B cell (primary cell): Measurements from ENCODE around the gene TP53BP1. TPM values are rescaled to one million over a fixed set of nuclear protein-coding genes. Genes with fewer than 3 reads are reported as not detected.

Experiments used
- ATAC-seq: fragments of 200-7000 bp; cut with Tn5 transposase; one replicate; pipeline ENCODE4 v1.10.0; 2021; ENCODE audit warnings: low read depth, mild to moderate bottlenecking, moderate number of reproducible peaks, moderate library complexity
- CTCF ChIA-PET: fragments of 350-600 bp; sonication (Branson Sonifier 250); formaldehyde crosslinking; loops from one replicate; lab custom pipeline; 2021; ENCODE audit warnings: antibody characterized with exemption, inconsistent platforms; lab: Charles Lee
- POLR2A ChIA-PET: fragments of 350-600 bp; sonication (Branson Sonifier 250); formaldehyde crosslinking; loops from one replicate; lab custom pipeline; 2021; ENCODE audit warnings: antibody characterized with exemption; lab: Charles Lee
- DNase-seq: peaks from one replicate; pipeline ENCODE4 v3.0.0; 2013
- H2AFZ ChIP-seq: 2 replicates; pipeline ENCODE4 v1.6.1; 2012; ENCODE audit warnings: mild to moderate bottlenecking, low read depth, low read length; ENCODE audit not compliant: insufficient read depth, poor library complexity, severe bottlenecking
- H3K27ac ChIP-seq, 2 donors: 1 replicate in 1 of 2; 2 replicates in 1 of 2; pipeline ENCODE4 v1.5.1; 2012 to 2013; ENCODE audit warnings: low read length in 2 of 2, mild to moderate bottlenecking in 2 of 2, moderate library complexity in 1 of 2
- H3K27me3 ChIP-seq, 4 experiments: fragments of 200-600 bp in 1 of 4; sonication (generic) in 1 of 4; replicated peaks in 1 of 4; 1 replicate in 2 of 4; 2 replicates in 2 of 4; pipeline versions ENCODE4 v1.6.1 to v1.7.0; 2013 to 2016; ENCODE audit warnings: low read length in 3 of 4, mild to moderate bottlenecking in 2 of 4, mixed read lengths in 1 of 4, moderate library complexity in 1 of 4; ENCODE audit not compliant: insufficient read depth in 4 of 4, control insufficient read depth in 3 of 4; ENCODE audit errors: control extremely low read depth in 1 of 4
- H3K36me3 ChIP-seq, 2 experiments: replicated peaks in 1 of 2; 1 replicate in 1 of 2; 2 replicates in 1 of 2; pipeline versions ENCODE4 v1.6.1 to v1.7.1; 2013; ENCODE audit warnings: low read length in 1 of 2; ENCODE audit not compliant: insufficient read depth in 2 of 2, control insufficient read depth in 1 of 2; ENCODE audit errors: control extremely low read depth in 1 of 2, extremely low read depth in 1 of 2
- H3K4me1 ChIP-seq, 2 donors: fragments of 200-600 bp in 1 of 2; sonication (generic) in 1 of 2; 1 replicate in 1 of 2; 2 replicates in 1 of 2; pipeline versions ENCODE4 v1.5.1 to v1.6.1; 2013 to 2017; ENCODE audit warnings: low read length in 2 of 2; ENCODE audit not compliant: control insufficient read depth in 2 of 2, insufficient read depth in 2 of 2
- H3K4me2 ChIP-seq: replicated peaks from 2 replicates; pipeline ENCODE3; 2012; ENCODE audit warnings: mild to moderate bottlenecking, low read depth, low read length; ENCODE audit not compliant: poor library complexity, severe bottlenecking
- H3K4me3 ChIP-seq, 5 experiments: fragments of 200-600 bp in 1 of 5; sonication (generic) in 1 of 5; 1 replicate in 3 of 5; 2 replicates in 2 of 5; pipeline versions ENCODE4 v1.5.1 to v1.7.0; 2011 to 2016; ENCODE audit warnings: low read length in 4 of 5, mild to moderate bottlenecking in 4 of 5, low read depth in 2 of 5, control low read depth in 1 of 5, moderate library complexity in 1 of 5; ENCODE audit not compliant: insufficient read depth in 1 of 5; ENCODE audit errors: control extremely low read depth in 1 of 5, extremely low read depth in 1 of 5
- H3K79me2 ChIP-seq: fragments of 200-600 bp; sonication (generic); one replicate; pipeline ENCODE4 v1.6.0; 2016; ENCODE audit warnings: low read length; ENCODE audit not compliant: control insufficient read depth, insufficient read depth
- H3K9ac ChIP-seq: fragments of 200-600 bp; sonication (generic); 2 replicates; pipeline ENCODE4 v1.6.1; 2017; ENCODE audit warnings: mild to moderate bottlenecking, low read length, moderate library complexity
- H3K9me3 ChIP-seq, 3 donors: one replicate each; pipeline versions ENCODE4 v1.6.1 to v1.7.1; 2013; ENCODE audit warnings: low read length in 2 of 3; ENCODE audit not compliant: control insufficient read depth in 2 of 3, insufficient read depth in 1 of 3; ENCODE audit errors: control extremely low read depth in 1 of 3
- H4K20me1 ChIP-seq: 2 replicates; pipeline ENCODE4 v1.6.0; 2012; ENCODE audit warnings: mild to moderate bottlenecking, low read length; ENCODE audit not compliant: insufficient read depth, control insufficient read depth, poor library complexity, severe bottlenecking
- H3K27ac Mint-ChIP-seq: one replicate; pipeline ENCODE4 v1.8.0; 2021; ENCODE audit warnings: mixed read lengths
- H3K27me3 Mint-ChIP-seq: one replicate; pipeline ENCODE4 v1.8.0; 2021; ENCODE audit warnings: mixed read lengths
- H3K4me1 Mint-ChIP-seq: one replicate; pipeline ENCODE4 v1.8.0; 2021; ENCODE audit warnings: mixed read lengths
- H3K4me3 Mint-ChIP-seq: one replicate; pipeline ENCODE4 v1.8.0; 2021; ENCODE audit warnings: mixed read lengths
- H3K9me3 Mint-ChIP-seq: one replicate; pipeline ENCODE4 v1.8.0; 2022; ENCODE audit warnings: mixed read lengths; ENCODE audit not compliant: insufficient read depth
- CTCF ChIP-seq: fragments of 200-600 bp; IDR thresholded peaks from one replicate; pipeline ENCODE4 v1.8.0; 2022; ENCODE audit warnings: antibody characterized with exemption, mild to moderate bottlenecking
- EZH2 ChIP-seq: IDR thresholded peaks from 2 replicates; pipeline ENCODE4 v1.6.1; 2012; ENCODE audit warnings: borderline replicate concordance, low read depth, mild to moderate bottlenecking, moderate library complexity, low read length; ENCODE audit not compliant: insufficient read depth, poor library complexity, severe bottlenecking
- WGBS: methylation state at CpG from one replicate; pipeline ENCODE4 v1.1.5; 2013; ENCODE audit warnings: missing lambda C conversion rate; ENCODE audit not compliant: insufficient coverage; 5-methylcytosine and 5-hydroxymethylcytosine counted together
- intact Hi-C: fragments of 100-400 bp; cut with micrococcal nuclease; formaldehyde crosslinking; loops from one replicate; pipeline ENCODE4 v1.10.0; 2022
- polyA plus RNA-seq: library from polyadenylated mRNA; depleted of rRNA; stranded (reverse); fragments of >200 nt; gene quantifications from 2 replicates; pipeline ENCODE4 v1.2.3, GENCODE V29; 2012
- total RNA-seq, 2 donors: library from RNA; stranded (reverse); fragments of 120-200 nt in 1 of 2; gene quantifications; 1 replicate in 1 of 2; 2 replicates in 1 of 2; pipeline versions ENCODE4 v1.2.3 to v1.2.4, GENCODE V29; 2013 to 2022

The TP53BP1 gene
- total and polyA plus RNA-seq, 2 donors (not counting 1 experiment from before 2014, with no cell fraction given) = 13.1 to 70.5 TPM

- H3K9ac ChIP-seq = no peak overlapping the region
- CTCF ChIA-PET = interaction anchor here (0.5 kb wide), 1 partner anchor 38 kb away, joined by 3 read pairs; no protein-coding TSS in a partner anchor
- no peaks in the 10 kb centered on the region for H3K27me3 ChIP-seq
- H3K4me1 ChIP-seq = no peaks in the 10 kb centered on the region
- Mint-ChIP-seq H3K27me3 (no peaks in the 10 kb centered on the region), H3K9me3 (no peaks in the 10 kb centered on the region), H3K4me3 (no peak overlapping the region), H3K27ac (no peak overlapping the region), H3K4me1 (no peaks in the 10 kb centered on the region)
- intact Hi-C loops = no loop called here
- no peaks in the 10 kb centered on the region for H3K9me3 ChIP-seq
- no peak overlapping the region for H2AFZ ChIP-seq
- no peak overlapping the region for H3K4me2 ChIP-seq
- 98% methylated on average over 13 of the region's 15 CpGs for WGBS
- H3K36me3 ChIP-seq = no peaks in the 10 kb centered on the region
- no peak overlapping the region for H3K27ac ChIP-seq
- TF ChIP-seq EZH2 (no peak), CTCF (no peak)
- no peak for ATAC-seq
- no peak for DNase-seq
- POLR2A ChIA-PET = no interaction called here
- H3K4me3 ChIP-seq = no peak overlapping the region
- no peaks in the 10 kb centered on the region for H3K79me2 ChIP-seq
- no peaks in the 10 kb centered on the region for H4K20me1 ChIP-seq
Observed at GRCh38 chr15:43529141-43529540, 36.2 kb upstream of the TP53BP1 start.

DNA sequence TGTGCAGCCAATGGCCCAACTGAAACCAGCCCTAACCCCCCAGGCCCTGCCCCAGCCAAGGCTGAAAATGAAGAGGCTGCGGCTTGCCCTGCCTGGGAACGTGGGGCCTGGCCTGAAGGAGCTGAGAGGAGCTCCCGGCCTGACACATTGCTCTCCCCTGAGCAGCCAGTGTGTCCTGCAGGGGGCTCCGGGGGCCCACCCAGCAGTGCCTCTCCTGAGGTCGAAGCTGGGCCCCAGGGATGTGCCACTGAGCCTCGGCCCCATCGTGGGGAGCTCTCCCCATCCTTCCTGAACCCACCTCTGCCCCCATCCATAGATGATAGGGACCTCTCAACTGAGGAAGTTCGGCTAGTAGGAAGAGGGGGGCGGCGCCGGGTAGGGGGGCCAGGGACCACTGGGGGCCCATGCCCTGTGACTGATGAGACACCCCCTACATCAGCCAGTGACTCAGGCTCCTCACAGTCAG is 35.6 kb upstream of the TP53BP1 start:
- Mint-ChIP-seq H3K27me3 (no peaks in the 10 kb centered on the region), H3K4me3 (no peak overlapping the region), H3K27ac (no peak overlapping the region), H3K9me3 (no peaks in the 10 kb centered on the region), H3K4me1 (no peaks in the 10 kb centered on the region)
- Histone ChIP-seq H3K27me3 (no peaks in the 10 kb centered on the region), H3K9me3 (no peaks in the 10 kb centered on the region), H2AFZ (no peak overlapping the region), H3K27ac (no peak overlapping the region), H3K4me3 (no peak overlapping the region), H3K36me3 (no peaks in the 10 kb centered on the region), H3K9ac (no peak overlapping the region), H3K4me1 (no peaks in the 10 kb centered on the region), H4K20me1 (no peaks in the 10 kb centered on the region), H3K79me2 (no peaks in the 10 kb centered on the region), H3K4me2 (no peak overlapping the region)
- ATAC-seq (no peak), DNase-seq (no peak)
- intact Hi-C loops = no loop called here
- WGBS = 92% methylated on average over 7 of the region's 11 CpGs
- ChIA-PET CTCF (interaction anchor here (0.5 kb wide), 1 partner anchor 37 kb away, joined by 3 read pairs; no protein-coding TSS in a partner anchor), POLR2A (no interaction called here)
- TF ChIP-seq EZH2 (no peak), CTCF (no peak)
